Ectodermal cell (in vitro differentiated cells): ENCODE results near the gene RPP14.
"Not testable (repeated sequence)": the region's sequence is repeated elsewhere in the genome, so short reads cannot be mapped to it uniquely, and the experiment has no call there.

Experiments
- H3K27ac ChIP-seq: 2 replicates; pipeline ENCODE4 v1.7.0; 2013; ENCODE audit warnings: mild to moderate bottlenecking, low read depth, low read length; ENCODE audit not compliant: insufficient read depth, poor library complexity, severe bottlenecking
- H3K27me3 ChIP-seq: 2 replicates; pipeline ENCODE4 v1.7.0; 2013; ENCODE audit warnings: mild to moderate bottlenecking, low read length; ENCODE audit not compliant: insufficient read depth, control insufficient read depth, poor library complexity, severe bottlenecking
- H3K36me3 ChIP-seq: one replicate; pipeline ENCODE4 v1.7.0; 2013; ENCODE audit warnings: low read length; ENCODE audit not compliant: control insufficient read depth, insufficient read depth
- H3K4me1 ChIP-seq: one replicate; pipeline ENCODE4 v1.7.0; 2013; ENCODE audit warnings: low read length; ENCODE audit not compliant: control insufficient read depth, insufficient read depth
- H3K4me3 ChIP-seq: 2 replicates; pipeline ENCODE4 v1.7.0; 2013; ENCODE audit warnings: low read depth, low read length, control low read depth; ENCODE audit not compliant: insufficient read depth
- H3K9me3 ChIP-seq: 2 replicates; pipeline ENCODE4 v1.7.0; 2013; ENCODE audit warnings: mild to moderate bottlenecking, low read length, moderate library complexity; ENCODE audit not compliant: control insufficient read depth
- WGBS, 2 experiments: methylation state at CpG; one replicate each; pipeline ENCODE4 v1.1.7; 2013; ENCODE audit warnings: missing lambda C conversion rate in 2 of 2; 5-methylcytosine and 5-hydroxymethylcytosine counted together

The RPP14 gene

GRCh38 chr3:58270485-58270884, 35.6 kb upstream of the RPP14 start:
- H3K4me3 ChIP-seq: no peak overlapping the region
- H3K36me3 ChIP-seq: no peaks in the 10 kb centered on the region
- no peak overlapping the region for H3K27ac ChIP-seq
- no peaks in the 10 kb centered on the region for H3K4me1 ChIP-seq
- whole genome bisulfite sequencing, 2 experiments: 88 to 94% methylated on average over 2 of the region's 2 CpGs
- H3K9me3 ChIP-seq: no peaks in the 10 kb centered on the region
- H3K27me3 ChIP-seq: no peaks in the 10 kb centered on the region

GRCh38 chr3:58271901-58272501, 34.0 kb upstream of the RPP14 start:
- 95 to 96% methylated on average over 7 of the region's 7 CpGs for WGBS, 2 experiments
- Histone ChIP-seq H3K9me3 (no peaks in the 10 kb centered on the region), H3K27ac (no peak overlapping the region), H3K36me3 (no peaks in the 10 kb centered on the region), H3K4me1 (no peaks in the 10 kb centered on the region), H3K4me3 (no peak overlapping the region), H3K27me3 (no peaks in the 10 kb centered on the region)

- Histone ChIP-seq H3K27me3 (no peaks in the 10 kb centered on the region), H3K4me3 (no peak overlapping the region), H3K4me1 (no peaks in the 10 kb centered on the region), H3K9me3 (no peaks in the 10 kb centered on the region), H3K27ac (no peak overlapping the region), H3K36me3 (no peaks in the 10 kb centered on the region)
- WGBS, 2 experiments: 85 to 93% methylated on average over 3 of the region's 3 CpGs
Observed at GRCh38 chr3:58272891-58273290, 33.2 kb upstream of the RPP14 start.

- not testable (repeated sequence) for H3K27me3 ChIP-seq, H3K36me3 ChIP-seq, H3K4me1 ChIP-seq, H3K27ac ChIP-seq, H3K9me3 ChIP-seq, H3K4me3 ChIP-seq
- WGBS, 2 experiments: 94 to 96% methylated on average over 3 of the region's 3 CpGs
Observed at GRCh38 chr3:58273362-58273761, 32.7 kb upstream of the RPP14 start.

GRCh38 chr3:58274027-58274614, 31.9 kb upstream of the RPP14 start:
- Histone ChIP-seq H3K9me3 (no peaks in the 10 kb centered on the region), H3K27me3 (no peaks in the 10 kb centered on the region), H3K27ac (no peak overlapping the region), H3K4me1 (no peaks in the 10 kb centered on the region), H3K4me3 (no peak overlapping the region), H3K36me3 (no peaks in the 10 kb centered on the region)
- 84 to 85% methylated on average over 3 of the region's 3 CpGs for WGBS, 2 experiments

- no peak overlapping the region for H3K27ac ChIP-seq
- no peaks in the 10 kb centered on the region for H3K27me3 ChIP-seq
- 77 to 78% methylated on average over 7 of the region's 7 CpGs for WGBS, 2 experiments
- no peaks in the 10 kb centered on the region for H3K9me3 ChIP-seq
- H3K4me3 ChIP-seq: no peak overlapping the region
- no peaks in the 10 kb centered on the region for H3K4me1 ChIP-seq
- no peaks in the 10 kb centered on the region for H3K36me3 ChIP-seq
Observed at GRCh38 chr3:58281069-58281468, 25.0 kb upstream of the RPP14 start.

GRCh38 chr3:58285334-58285733, 20.7 kb upstream of the RPP14 start:
- WGBS, 2 experiments: 95 to 96% methylated on average over 7 of the region's 7 CpGs

GRCh38 chr3:58287354-58287753, 18.7 kb upstream of the RPP14 start:
- no peaks in the 10 kb centered on the region for H3K4me1 ChIP-seq
- no peaks in the 10 kb centered on the region for H3K36me3 ChIP-seq
- H3K9me3 ChIP-seq: no peaks in the 10 kb centered on the region
- H3K27me3 ChIP-seq: no peaks in the 10 kb centered on the region
- WGBS, 2 experiments: 94 to 95% methylated on average over 6 of the region's 6 CpGs
- no peak overlapping the region for H3K4me3 ChIP-seq
- no peak overlapping the region for H3K27ac ChIP-seq

More at GRCh38 chr3:58285334-58285733, 20.7 kb upstream of the RPP14 start:
- no peaks in the 10 kb centered on the region for H3K36me3 ChIP-seq
- H3K27ac ChIP-seq: no peak overlapping the region
- H3K27me3 ChIP-seq: no peaks in the 10 kb centered on the region
- no peaks in the 10 kb centered on the region for H3K4me1 ChIP-seq
- H3K4me3 ChIP-seq: no peak overlapping the region
- H3K9me3 ChIP-seq: no peaks in the 10 kb centered on the region

- H3K9me3 ChIP-seq: no peaks in the 10 kb centered on the region
- no peaks in the 10 kb centered on the region for H3K4me1 ChIP-seq
- H3K36me3 ChIP-seq: no peaks in the 10 kb centered on the region
- H3K27me3 ChIP-seq: no peaks in the 10 kb centered on the region
- H3K27ac ChIP-seq: no peak overlapping the region
- H3K4me3 ChIP-seq: no peak overlapping the region
- WGBS, 2 experiments: 88 to 93% methylated on average over 4 of the region's 4 CpGs
Observed at GRCh38 chr3:58288011-58288728, 17.9 kb upstream of the RPP14 start.

- 89 to 92% methylated on average over 1 of the region's 4 CpGs for WGBS, 2 experiments
Observed at GRCh38 chr3:58288964-58289613, 17.0 kb upstream of the RPP14 start.

More at GRCh38 chr3:58288964-58289613, 17.0 kb upstream of the RPP14 start:
- not testable (repeated sequence) for H3K27ac ChIP-seq, H3K36me3 ChIP-seq, H3K4me1 ChIP-seq, H3K4me3 ChIP-seq, H3K27me3 ChIP-seq, H3K9me3 ChIP-seq
